Amniotic stem cell (primary cell): ENCODE results near the gene TNFAIP1.

Source experiments
- DNase-seq: peaks from one replicate; lab custom pipeline; 2025; lab: John Stamatoyannopoulos, UW

The TNFAIP1 gene

DNA sequence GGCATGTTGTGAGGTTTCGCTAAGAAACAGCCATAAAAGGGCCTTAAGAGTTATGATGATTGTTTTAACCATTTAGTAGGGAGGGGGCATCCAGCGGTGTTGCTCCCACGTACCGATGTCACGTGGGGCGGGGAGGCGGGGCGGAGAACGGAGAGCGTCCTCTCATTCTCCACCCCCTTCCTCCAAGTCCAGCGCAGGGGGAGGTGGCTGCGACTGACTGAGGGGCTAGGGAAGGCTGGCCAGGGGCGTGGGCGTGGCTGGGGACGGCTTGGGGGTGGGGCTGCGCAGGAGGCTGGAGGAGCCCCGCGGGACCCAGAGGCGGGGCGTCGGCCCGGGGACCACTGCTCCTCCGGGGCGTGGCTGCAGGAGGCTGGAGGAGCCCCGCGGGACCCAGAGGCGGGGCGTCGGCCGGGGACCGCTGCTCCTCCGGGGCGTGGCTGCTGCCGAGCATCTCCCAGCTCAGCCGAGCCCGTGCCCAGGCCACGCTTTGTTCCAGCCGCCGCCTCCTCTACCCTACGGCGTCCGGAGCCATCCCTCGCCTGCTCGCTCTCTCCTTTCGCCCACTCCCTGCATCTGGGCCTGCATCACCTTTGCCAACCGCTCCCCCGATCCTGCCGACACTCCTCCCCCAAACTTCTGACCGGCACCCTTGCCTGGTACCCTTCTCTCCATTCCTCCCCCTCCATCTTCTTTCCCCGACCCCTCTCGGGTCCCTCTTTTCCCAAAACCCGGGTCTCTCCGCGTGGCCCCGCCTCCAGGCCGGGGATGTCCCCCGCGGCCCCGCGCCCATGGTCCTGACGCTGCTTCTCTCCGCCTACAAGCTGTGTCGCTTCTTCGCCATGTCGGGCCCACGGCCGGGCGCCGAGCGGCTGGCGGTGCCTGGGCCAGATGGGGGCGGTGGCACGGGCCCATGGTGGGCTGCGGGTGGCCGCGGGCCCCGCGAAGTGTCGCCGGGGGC, 36.0 kb downstream of the TNFAIP1 start, which contains the start of gene SARM1:
Gene SARM1 (plus strand): TSS at position 450 of the 958 bp plus-strand sequence. CDS start 339 bp downstream, at position 789.
- peak; percentile 76 for DNase-seq

DNA sequence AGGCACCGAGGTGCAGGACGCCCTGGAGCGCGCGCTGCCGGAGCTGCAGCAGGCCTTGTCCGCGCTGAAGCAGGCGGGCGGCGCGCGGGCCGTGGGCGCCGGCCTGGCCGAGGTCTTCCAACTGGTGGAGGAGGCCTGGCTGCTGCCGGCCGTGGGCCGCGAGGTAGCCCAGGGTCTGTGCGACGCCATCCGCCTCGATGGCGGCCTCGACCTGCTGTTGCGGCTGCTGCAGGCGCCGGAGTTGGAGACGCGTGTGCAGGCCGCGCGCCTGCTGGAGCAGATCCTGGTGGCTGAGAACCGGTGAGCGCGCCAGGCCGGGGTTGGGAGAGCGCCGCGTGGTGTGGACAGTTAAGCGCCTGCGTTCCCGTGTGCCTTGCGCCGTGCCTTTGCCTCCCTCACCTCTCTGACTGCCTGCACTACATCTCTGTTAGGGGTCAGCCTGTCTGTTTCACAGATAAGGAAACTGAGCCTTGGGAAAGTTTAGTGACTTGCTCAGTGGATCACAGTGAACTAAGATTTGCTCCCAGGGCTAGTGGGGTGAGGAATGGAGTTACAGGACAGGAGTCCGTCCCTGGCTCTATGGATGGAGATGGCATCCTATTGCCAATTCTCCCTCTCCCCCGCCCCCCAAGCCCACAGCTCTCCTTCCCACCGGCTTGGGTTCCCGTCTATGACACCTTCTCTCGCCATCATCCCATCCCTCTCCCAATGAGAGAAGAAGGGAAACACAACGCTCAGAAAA, 36.8 kb downstream of the TNFAIP1 start:
- DNase-seq: no peak

DNA sequence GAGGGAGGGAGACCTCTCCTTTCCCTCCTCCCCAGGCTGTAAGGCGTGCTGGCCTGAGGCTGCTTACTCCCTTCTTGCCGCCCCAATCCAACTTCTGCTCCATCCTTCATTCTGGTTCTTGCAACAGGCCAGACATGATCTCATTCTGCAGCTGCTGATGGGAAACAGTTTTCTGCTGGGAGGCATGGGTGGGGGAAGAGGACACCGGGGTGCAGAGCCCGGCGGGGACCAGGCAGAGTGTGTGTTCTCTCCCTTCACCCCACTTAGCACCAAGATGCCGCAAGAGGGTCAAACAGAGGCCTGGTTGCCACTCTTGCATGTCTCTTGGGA, 37.3 kb downstream of the TNFAIP1 start:
- DNase-seq: no peak

DNA sequence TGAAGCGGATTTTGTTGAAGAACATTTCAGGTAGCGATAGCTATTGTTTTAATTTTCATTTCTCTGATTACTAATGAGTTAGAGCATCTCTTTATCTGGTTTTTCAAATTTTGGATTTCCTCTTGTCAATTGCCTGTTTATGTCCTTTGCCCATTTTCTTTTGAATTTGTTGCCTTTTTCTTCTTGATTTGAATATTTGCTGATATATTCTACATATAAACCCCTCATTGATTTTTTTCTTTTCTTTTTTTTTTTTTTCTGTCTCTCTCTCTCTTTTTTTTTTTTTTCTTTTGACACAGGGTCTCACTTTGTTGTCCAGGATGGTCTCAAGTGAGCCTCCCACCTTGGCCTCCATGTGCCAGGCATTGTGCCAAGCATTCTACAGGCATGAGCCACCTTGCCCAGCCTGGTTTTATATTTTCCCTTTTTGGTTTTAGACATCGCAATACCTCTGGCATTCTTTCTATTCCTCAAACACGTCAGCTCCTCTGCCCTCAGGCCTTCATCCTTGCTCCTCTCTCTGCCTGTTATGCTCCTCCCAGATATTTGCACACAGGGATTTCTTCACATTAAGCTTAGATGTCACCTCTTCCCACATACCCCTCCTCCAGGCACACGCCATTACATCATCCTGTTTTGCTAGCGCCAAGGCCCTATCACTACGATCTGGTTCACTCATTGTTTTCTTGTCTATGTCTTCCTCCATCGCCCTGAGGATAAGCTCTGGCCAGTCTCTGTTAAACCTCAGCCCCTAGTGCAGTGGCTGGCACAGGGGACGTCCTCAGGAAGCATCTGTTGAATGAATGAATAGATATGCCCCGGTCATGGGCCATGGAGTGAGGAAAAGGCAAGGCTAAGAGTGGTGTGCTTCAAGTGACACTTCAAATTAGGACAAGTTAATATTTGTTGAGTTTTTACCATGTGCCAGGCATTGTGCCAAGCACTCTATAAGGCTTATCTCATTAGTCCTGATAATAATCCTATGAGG, 44.5 kb downstream of the TNFAIP1 start:
- peak; percentile 73 for DNase-seq

DNA sequence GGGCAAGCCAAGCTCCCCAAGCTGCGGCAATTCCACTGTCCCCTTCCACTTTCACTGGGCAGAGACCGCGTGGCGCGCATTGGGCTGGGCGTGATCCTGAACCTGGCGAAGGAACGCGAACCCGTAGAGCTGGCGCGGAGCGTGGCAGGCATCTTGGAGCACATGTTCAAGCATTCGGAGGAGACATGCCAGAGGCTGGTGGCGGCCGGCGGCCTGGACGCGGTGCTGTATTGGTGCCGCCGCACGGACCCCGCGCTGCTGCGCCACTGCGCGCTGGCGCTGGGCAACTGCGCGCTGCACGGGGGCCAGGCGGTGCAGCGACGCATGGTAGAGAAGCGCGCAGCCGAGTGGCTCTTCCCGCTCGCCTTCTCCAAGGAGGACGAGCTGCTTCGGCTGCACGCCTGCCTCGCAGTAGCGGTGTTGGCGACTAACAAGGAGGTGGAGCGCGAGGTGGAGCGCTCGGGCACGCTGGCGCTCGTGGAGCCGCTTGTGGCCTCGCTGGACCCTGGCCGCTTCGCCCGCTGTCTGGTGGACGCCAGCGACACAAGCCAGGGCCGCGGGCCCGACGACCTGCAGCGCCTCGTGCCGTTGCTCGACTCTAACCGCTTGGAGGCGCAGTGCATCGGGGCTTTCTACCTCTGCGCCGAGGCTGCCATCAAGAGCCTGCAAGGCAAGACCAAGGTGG, 45.7 kb downstream of the TNFAIP1 start:
- DNase-seq: no peak

DNA sequence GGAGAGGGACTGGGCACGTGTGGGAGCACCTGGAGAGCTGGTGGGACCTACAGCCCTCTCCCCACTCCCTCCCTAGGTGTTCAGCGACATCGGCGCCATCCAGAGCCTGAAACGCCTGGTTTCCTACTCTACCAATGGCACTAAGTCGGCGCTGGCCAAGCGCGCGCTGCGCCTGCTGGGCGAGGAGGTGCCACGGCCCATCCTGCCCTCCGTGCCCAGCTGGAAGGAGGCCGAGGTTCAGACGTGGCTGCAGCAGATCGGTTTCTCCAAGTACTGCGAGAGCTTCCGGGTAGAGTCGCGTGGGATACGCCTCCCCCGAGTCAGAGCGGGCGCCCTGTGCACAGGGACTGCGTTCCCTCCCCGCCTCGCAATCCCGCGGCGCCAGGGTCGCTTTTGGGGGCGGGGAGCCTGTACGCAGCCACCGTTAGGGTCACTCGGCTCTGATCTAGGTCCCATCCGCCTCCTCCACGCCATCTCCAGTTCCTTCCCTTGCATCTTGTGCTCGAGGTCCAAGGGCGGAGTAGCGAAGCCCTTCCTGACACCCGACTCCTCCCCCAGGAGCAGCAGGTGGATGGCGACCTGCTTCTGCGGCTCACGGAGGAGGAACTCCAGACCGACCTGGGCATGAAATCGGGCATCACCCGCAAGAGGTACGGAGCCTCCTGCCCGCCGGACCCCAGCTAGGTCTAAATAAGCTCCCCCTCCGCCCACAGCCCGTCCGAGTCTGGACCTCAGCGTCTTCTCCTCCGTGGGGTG, 48.9 kb downstream of the TNFAIP1 start:
- no peak for DNase-seq

DNA sequence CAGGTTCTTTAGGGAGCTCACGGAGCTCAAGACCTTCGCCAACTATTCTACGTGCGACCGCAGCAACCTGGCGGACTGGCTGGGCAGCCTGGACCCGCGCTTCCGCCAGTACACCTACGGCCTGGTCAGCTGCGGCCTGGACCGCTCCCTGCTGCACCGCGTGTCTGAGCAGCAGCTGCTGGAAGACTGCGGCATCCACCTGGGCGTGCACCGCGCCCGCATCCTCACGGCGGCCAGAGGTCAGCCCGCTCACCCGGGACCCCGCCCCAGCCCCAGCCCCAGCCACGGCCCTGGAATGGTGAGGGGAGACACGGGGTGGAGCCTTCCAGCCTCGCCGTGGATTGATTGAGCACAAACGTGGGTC, 49.5 kb downstream of the TNFAIP1 start:
- DNase-seq: no peak

DNA sequence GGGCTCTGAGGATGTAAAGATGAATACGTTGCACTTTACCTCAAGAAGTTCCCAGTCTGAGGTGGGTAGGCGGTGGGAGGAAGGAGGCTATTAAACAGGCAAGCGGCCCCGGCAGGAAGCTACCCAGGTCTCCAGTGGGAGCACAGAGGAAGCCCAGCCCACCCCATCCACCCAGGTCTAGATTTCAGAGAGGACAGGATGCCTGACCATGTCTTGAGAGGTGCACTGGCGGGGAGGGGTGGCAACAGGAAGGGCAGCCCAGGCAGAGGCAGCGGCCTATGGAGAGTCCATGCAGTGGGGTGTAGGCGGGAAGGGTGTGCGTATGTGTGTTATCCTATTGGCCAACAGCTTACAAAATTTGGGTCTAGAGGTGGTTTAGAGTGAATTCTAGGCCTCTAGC, 49.8 kb downstream of the TNFAIP1 start:
- no peak for DNase-seq

DNA sequence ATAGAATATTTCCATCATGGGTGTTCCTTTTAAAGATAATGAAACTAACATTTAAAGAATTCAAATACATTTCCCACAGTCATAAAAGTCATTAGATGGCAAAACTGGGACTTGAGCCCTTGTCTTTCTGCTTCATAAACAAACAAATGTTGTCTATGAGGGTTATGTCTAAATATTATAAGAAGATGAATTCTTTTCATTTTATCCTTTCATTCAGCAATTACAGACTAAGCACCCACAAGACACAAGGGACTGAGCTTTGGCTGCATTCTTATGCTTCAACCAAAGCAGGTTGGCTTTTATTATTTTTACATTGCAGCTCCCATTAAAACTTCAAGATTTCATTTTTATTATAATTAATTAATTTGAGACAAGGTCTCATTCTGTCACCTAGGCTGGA, 50.8 kb downstream of the TNFAIP1 start:
- no peak for DNase-seq

DNA sequence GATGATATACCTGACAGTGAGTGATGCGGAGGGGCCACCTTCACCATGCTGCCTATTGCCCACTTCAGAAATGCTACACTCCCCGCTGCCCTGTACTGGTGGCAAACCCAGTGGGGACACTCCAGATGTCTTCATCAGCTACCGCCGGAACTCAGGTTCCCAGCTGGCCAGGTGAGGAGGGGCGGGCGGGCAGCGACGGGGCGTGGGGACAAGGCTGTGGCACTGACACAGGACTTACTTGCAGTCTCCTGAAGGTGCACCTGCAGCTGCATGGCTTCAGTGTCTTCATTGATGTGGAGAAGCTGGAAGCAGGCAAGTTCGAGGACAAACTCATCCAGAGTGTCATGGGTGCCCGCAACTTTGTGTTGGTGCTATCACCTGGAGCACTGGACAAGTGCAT, 52.5 kb downstream of the TNFAIP1 start:
- no peak for DNase-seq

DNA sequence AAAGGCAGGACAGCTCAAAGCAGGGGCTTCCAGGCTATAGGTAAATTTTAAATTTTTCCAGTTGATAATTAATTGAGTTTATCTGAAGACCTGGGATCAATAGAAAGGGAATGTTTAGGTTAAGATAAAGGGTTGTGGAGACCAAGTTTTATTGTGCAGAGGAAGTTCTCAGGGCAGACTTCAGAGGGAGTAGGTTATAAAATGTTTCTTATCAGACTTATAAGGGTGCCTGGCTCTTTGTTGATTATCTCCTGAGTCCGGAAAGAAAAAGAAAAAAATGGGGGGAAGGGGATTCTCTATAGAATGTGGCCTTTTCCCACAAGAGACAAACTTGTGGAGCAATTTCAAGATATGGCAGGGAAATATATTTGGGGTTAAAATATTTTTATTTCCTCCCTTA, 54.6 kb downstream of the TNFAIP1 start:
- DNase-seq: no peak

DNA sequence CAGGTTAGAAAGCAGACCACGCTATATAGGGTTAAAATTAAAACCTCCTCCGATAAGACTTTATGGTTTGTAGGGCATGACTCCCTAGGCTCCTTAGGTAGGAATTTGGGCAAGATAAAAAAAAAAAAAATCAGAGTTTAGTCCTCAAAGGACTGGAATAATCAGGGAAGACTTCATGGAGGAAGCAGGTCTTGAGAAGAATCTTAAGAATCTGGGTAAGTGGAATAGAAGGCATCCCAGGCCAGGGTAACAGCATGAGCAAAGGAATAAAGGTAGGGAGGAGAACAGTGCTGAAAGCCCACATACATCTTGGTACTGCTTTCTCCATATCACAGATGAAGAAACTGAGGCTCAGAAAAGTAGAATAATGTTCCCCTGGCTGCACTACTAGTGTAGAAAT, 55.0 kb downstream of the TNFAIP1 start:
- DNase-seq: no peak

DNA sequence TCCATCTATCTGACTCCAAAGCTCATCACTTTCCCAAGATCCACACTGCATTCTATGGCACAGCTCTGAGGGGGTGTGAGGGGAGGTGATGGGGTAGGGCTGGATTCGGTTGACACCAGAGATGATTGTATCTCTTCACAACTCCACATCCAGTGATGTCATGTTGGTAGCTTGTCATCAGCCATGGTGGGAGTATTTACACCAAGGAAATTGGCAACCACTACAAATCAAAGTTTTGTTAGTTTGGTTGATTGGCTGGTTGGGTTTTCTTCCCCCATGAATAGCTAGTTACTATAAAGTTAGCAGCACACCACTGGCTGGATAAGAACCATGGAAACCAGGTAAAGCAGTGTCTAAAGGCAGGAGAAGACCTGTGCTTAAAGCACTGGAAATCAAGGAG, 55.4 kb downstream of the TNFAIP1 start:
- DNase-seq: no peak

DNA sequence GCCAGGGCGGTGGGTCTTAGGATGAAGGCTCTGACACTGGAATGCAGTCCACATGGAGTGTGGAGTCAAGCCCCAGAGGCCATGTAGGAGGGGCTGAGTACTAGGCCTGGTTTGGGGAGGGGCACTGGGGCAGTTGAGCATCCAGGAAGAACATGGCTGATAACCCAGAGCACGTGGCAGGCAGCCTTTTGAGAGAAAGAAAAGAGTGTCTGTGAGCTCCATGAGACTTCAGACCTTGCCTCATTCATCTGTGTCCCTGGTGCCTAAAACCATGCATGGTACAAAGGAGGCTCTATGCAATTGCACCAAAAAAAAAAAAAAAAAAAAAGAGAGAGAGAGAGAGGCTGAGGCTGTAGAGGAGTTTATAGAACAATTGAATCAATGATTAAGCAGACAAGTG, 55.8 kb downstream of the TNFAIP1 start:
- no peak for DNase-seq

DNA sequence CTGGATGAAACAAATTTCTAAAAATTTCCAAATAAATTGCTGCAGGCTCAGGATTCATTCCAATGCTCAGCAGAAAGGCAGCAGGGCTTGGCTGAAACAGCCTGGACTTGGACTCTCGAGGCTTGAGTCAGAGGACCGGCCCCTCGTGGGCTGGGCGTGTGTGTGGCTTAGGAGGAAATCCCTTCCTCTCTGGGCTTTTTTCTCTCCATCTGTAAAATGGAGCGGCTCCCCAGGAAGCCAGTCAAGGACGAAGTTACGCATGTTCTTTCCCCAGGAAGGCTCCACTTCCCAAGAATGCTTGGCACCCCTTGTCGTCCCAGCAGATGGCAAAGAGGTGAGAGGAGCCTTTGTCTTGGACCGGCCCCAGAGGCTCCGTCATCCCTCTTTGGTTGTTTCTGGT, 56.9 kb downstream of the TNFAIP1 start:
- DNase-seq: no peak

DNA sequence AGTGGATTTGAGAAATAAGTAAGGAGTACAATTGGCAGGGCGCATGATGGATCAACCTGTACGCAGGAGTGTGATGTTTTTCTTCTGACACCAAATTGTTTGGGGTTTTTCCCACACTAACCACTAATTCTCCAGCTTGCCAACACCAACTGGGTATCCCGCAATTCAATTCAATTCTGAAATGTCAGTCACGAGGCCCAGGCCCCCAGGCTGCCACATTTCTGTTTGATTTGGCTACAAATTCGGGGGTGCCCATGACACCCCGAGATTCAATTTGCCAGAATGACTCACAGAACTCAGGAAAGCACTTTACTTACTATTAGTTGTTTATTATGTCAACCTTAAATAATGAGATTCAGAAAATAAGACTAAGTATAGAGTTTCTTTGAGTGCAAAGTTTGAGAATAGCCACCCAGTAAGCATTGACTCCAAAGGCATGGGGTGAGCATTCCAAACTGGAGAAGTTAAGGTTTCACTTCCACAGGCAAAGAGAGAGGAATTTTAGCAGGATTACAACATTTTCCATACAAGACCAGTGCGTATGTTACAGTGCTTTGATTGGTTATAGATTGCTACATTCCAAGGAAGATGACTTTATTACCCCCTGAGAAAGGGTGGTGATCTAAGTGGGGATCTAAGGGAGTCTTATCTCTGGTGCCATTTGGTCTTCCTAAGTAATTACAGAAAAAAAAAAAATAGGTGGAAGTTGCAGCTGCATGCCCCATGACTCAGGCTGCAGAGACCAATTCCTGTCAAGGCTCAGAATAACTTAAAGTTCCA, 59.0 kb downstream of the TNFAIP1 start:
- no peak for DNase-seq

DNA sequence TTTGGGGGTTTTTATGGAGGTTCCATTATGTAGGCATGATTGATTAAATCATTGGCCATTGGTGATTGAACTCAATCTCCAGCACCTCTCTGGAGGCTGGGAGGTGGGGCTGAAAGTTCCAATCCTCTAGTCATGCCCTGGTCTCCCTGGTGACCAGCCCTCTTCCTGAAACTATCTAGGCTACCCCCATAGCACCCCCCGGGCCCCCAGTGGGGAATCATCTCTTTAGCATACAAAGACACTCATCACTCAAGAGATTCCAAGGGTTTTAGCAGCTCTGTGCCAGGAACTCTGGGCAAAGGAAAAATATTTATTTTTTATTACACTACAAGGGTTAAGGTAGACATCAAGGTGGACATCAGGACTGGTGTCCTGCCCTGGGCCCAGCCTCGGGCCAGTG, 59.9 kb downstream of the TNFAIP1 start:
- no peak for DNase-seq

DNA sequence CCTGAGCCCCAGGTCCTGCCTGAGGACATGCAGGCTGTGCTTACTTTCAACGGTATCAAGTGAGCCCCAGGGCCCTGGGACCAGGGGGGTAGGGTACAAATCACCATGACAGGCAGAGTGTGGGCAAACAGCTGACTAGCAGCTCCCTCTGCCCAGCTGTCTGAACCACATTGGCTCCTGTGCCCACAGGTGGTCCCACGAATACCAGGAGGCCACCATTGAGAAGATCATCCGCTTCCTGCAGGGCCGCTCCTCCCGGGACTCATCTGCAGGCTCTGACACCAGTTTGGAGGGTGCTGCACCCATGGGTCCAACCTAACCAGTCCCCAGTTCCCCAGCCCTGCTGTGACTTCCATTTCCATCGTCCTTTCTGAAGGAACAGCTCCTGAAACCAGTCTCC, 60.4 kb downstream of the TNFAIP1 start:
- DNase-seq: no peak
